GM12892 (cell line): Measurements from ENCODE around the gene COL11A2.

Source experiments
- POLR2A ChIP-seq: IDR thresholded peaks from 2 replicates; pipeline ENCODE4 v1.6.1; 2011; ENCODE audit warnings: low read depth, low read length, control low read depth
- POLR2AphosphoS5 ChIP-seq: IDR thresholded peaks from 2 replicates; pipeline ENCODE4 v1.6.1; 2011; ENCODE audit warnings: low read depth, low read length, control low read depth

DNA sequence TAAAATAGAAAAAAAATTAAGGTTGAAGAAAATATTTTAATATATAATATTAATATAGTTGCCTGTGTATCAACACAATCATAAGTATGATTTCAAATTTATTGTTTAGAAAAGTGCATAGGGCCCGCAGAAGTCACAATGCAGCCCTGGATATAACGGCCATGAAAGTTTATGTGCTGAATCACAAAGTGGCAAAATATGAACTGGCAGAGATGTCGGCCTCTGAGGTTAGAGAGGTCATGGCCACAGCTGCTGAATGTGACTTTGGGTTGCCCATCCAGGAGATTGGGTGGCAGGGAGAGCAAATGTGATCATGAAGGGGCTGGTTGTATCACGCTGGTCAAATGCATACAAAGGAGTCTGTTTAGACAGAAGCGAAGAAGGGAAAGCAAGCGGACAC is 35.7 kb downstream of the COL11A2 start:
- TF ChIP-seq POLR2A, result no peak
- no peak for TF ChIP-seq POLR2AphosphoS5
